H54 (cell line): ENCODE measurements around the gene ZNF300.
"Not testable (repeated sequence)": the region's sequence is repeated elsewhere in the genome, so short reads cannot be mapped to it uniquely, and the experiment has no call there.

ENCODE experiments used
- DNase-seq: peaks from one replicate; pipeline ENCODE4 v3.0.0; 2011; ENCODE audit warnings: low spot score, mixed read lengths; ENCODE audit not compliant: insufficient read length
- FAIRE-seq: peaks from 3 replicates; lab custom pipeline; 2011; peaks lifted over from hg19 to GRCh38; lab: Jason Lieb, UNC
- POLR2A ChIP-seq: IDR thresholded peaks from 2 replicates; pipeline ENCODE4 v1.6.1; 2011; ENCODE audit warnings: low read depth, mild to moderate bottlenecking, low read length

The ZNF300 gene

GRCh38 chr5:150860246-150860821, 44.4 kb downstream of the ZNF300 start:
- FAIRE-seq, result no peak

GRCh38 chr5:150856700-150857099, 48.1 kb downstream of the ZNF300 start:
- FAIRE-seq, result not testable (repeated sequence)

More at GRCh38 chr5:150860246-150860821, 44.4 kb downstream of the ZNF300 start:
- TF ChIP-seq POLR2A, result no peak
- no peak for DNase-seq

GRCh38 chr5:150853561-150853960, 51.2 kb downstream of the ZNF300 start:
- no peak for DNase-seq
- TF ChIP-seq POLR2A, result no peak
- peak; percentile 15 for FAIRE-seq

More at GRCh38 chr5:150856700-150857099, 48.1 kb downstream of the ZNF300 start:
- not testable (repeated sequence) for DNase-seq

GRCh38 chr5:150851039-150851438, 53.7 kb downstream of the ZNF300 start:
- no peak for DNase-seq
- no peak for FAIRE-seq

GRCh38 chr5:150848271-150848670, 56.5 kb downstream of the ZNF300 start:
- no peak for TF ChIP-seq POLR2A
- FAIRE-seq (no peak), DNase-seq (no peak)

More at GRCh38 chr5:150851039-150851438, 53.7 kb downstream of the ZNF300 start:
- no peak for TF ChIP-seq POLR2A

GRCh38 chr5:150847334-150847695, 57.5 kb downstream of the ZNF300 start:
- no peak for TF ChIP-seq POLR2A
- DNase-seq (no peak), FAIRE-seq (no peak)

- TF ChIP-seq POLR2A, result no peak
- DNase-seq (peak; percentile 38), FAIRE-seq (peak; percentile 27)
Measured at GRCh38 chr5:150846654-150847333, 58.0 kb downstream of the ZNF300 start.

- not testable (repeated sequence) for FAIRE-seq, DNase-seq
Measured at GRCh38 chr5:150846308-150846653, 58.5 kb downstream of the ZNF300 start, which contains the start of gene IRGM. Gene IRGM, plus strand, starts transcription at chr5:150846521. Its CDS starts 1,603 bp downstream, at chr5:150848124.

GRCh38 chr5:150845185-150845859, 59.5 kb downstream of the ZNF300 start:
- not testable (repeated sequence) for DNase-seq, FAIRE-seq
